ENCODE data around the gene BMPER.

BMPER gene

DNA sequence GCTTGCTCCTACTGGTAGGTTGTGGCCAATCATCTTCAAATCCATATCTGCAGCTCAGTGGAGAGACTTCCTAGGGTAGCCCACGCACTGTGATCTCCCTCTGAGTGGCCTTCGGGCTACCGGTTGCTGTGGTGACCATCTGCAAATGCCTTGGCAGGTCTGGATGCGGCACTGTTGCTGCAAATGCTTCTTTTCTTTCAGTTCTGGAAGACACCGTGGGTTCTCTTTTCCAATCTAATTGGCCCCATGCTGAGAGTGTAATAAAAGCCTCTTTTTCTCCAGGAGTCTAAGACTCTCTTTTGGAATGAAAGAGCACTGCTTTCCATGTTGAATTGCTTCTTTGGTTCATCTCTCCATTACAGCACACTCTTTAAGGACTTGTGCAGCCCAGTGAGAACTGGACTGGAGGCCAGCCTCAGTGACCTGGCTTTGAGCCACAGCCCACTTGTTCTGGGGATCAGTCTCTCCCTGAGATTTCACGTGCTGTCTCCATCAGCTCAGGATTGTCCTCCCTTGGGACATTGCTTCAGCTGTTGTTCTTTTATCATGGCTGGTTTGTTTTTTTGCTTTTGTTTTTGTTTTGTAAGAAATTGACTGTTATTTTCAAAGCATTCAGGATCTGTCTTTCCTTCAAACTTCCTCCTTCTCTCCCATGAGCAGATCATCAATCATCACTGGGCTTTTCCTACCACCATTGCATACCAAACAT is 286.6 kb downstream of the BMPER start:
- DNase-seq = no peak

DNA sequence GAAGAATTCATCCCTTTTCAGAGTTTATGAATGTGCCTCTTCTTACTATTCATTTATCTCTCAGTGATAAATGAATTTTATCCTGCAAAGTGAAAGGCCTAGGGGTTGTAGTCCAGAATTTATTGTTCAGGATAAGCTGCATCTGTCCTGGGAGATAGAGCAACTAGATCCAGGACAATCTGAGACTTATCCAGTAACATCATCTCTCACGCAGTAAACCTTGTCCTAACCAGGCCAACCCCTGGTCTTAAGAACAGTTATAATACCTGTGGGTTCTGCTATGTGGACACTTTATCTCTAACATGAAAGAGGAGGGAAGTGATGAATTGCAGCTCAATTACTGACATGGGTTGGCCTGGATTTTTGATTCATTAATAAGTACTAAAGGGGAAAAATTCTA is 287.6 kb downstream of the BMPER start:
- DNase-seq = no peak

DNA sequence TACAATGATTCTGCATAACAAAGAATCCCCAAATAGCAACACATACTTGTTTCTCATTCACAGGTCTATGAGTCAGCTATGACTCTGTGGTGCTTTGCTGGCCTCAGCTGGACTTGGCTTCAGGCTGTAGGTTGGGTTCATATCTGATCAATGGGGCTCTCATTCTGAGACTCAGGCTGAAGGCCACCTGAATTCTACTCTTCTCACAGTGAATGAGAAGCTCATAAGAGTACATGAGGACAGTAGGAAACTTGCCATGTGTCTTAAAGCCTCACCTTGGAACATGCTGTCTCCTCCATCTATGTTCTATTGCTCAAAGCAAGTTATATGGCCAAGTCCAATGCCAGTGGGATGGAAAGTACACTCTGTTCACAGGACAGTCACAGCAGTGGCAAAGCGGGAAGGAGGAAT is 292.9 kb downstream of the BMPER start:
- DNase-seq = no peak
